ENCODE data around the gene IQSEC3.

Gene IQSEC3

GRCh38 chr12:109446-109845, 42.9 kb downstream of the IQSEC3 start:
- Histone ChIP-seq H3K9me2 (replicated peaks; ENCODE audit: insufficient read depth, low read length) (no peaks in the 10 kb centered on the region), H3K27me3 (replicated peaks; ENCODE audit: insufficient read depth, low read length) (no peaks in the 10 kb centered on the region), H3K79me2 (ENCODE audit: low read length) (no peaks in the 10 kb centered on the region), H3K4me3 (ENCODE audit: low read length) (no peak overlapping the region), H4K20me1 (ENCODE audit: insufficient read depth, low read length) (no peaks in the 10 kb centered on the region), H3K9me3 (replicated peaks; ENCODE audit: insufficient read depth, low read length) (no peaks in the 10 kb centered on the region), H3K9ac (ENCODE audit: low read length) (no peak overlapping the region), H3K4me2 (ENCODE audit: low read depth, low read length) (no peak overlapping the region), H3K27ac (ENCODE audit: low read length) (no peak overlapping the region), H2AFZ (ENCODE audit: low read length) (no peak overlapping the region), H3F3A (ENCODE audit: insufficient read depth, low read length) (peaks cover 16% of the 10 kb centered on the region), H3K36me3 (replicated peaks; ENCODE audit: insufficient read depth, low read length) (no peaks in the 10 kb centered on the region), H3K4me1 (ENCODE audit: low read length) (peaks cover 25% of the 10 kb centered on the region)
- no peak for TF ChIP-seq EZH2phosphoT487 (IDR thresholded peaks at IDR 0.05; ENCODE audit: low read length)
- no peak for TF ChIP-seq CTCF (IDR thresholded peaks at IDR 0.05; ENCODE audit: low read length)
- DNase-seq, result no peak

- Histone ChIP-seq H3F3A (ENCODE audit: insufficient read depth, low read length) (peaks cover 16% of the 10 kb centered on the region), H3K9ac (ENCODE audit: low read length) (no peak overlapping the region), H2AFZ (ENCODE audit: low read length) (no peak overlapping the region), H3K9me2 (replicated peaks; ENCODE audit: insufficient read depth, low read length) (no peaks in the 10 kb centered on the region), H3K27ac (ENCODE audit: low read length) (no peak overlapping the region), H3K9me3 (replicated peaks; ENCODE audit: insufficient read depth, low read length) (no peaks in the 10 kb centered on the region), H3K36me3 (replicated peaks; ENCODE audit: insufficient read depth, low read length) (no peaks in the 10 kb centered on the region), H3K79me2 (ENCODE audit: low read length) (no peaks in the 10 kb centered on the region), H3K4me1 (ENCODE audit: low read length) (peaks cover 25% of the 10 kb centered on the region), H3K4me3 (ENCODE audit: low read length) (no peak overlapping the region), H3K27me3 (replicated peaks; ENCODE audit: insufficient read depth, low read length) (no peaks in the 10 kb centered on the region), H4K20me1 (ENCODE audit: insufficient read depth, low read length) (no peaks in the 10 kb centered on the region), H3K4me2 (ENCODE audit: low read depth, low read length) (no peak overlapping the region)
- no peak for DNase-seq
- TF ChIP-seq EZH2 (optimal IDR thresholded peaks at IDR 0.05; ENCODE audit: low read depth, low read length) (no peak), EZH2phosphoT487 (IDR thresholded peaks at IDR 0.05; ENCODE audit: low read length) (no peak), CTCF (IDR thresholded peaks at IDR 0.05; ENCODE audit: low read length) (no peak)
Measured at GRCh38 chr12:109872-110271, 43.3 kb downstream of the IQSEC3 start.

GRCh38 chr12:111699-112493, 45.3 kb downstream of the IQSEC3 start:
- TF ChIP-seq EZH2 (optimal IDR thresholded peaks at IDR 0.05; ENCODE audit: low read depth, low read length), result no peak
- no peak for TF ChIP-seq CTCF (IDR thresholded peaks at IDR 0.05; ENCODE audit: low read length)
- no peak for TF ChIP-seq EZH2phosphoT487 (IDR thresholded peaks at IDR 0.05; ENCODE audit: low read length)
- Histone ChIP-seq H3F3A (ENCODE audit: insufficient read depth, low read length) (0 out of 2 replicates have a peak, but pooled peaks cover 3% of the 10 kb centered on the region), H3K4me1 (ENCODE audit: low read length) (peaks cover 10% of the 10 kb centered on the region), H3K4me3 (ENCODE audit: low read length) (no peak overlapping the region), H3K4me2 (ENCODE audit: low read depth, low read length) (peak overlapping the region; percentile 46; the same call in 1 of the 2 replicates), H3K27me3 (replicated peaks; ENCODE audit: insufficient read depth, low read length) (no peaks in the 10 kb centered on the region), H3K36me3 (replicated peaks; ENCODE audit: insufficient read depth, low read length) (no peaks in the 10 kb centered on the region), H3K79me2 (ENCODE audit: low read length) (no peaks in the 10 kb centered on the region), H3K9me2 (replicated peaks; ENCODE audit: insufficient read depth, low read length) (no peaks in the 10 kb centered on the region), H4K20me1 (ENCODE audit: insufficient read depth, low read length) (no peaks in the 10 kb centered on the region), H3K27ac (ENCODE audit: low read length) (peak overlapping the region; percentile 34; the same call in 1 of the 2 replicates), H3K9me3 (replicated peaks; ENCODE audit: insufficient read depth, low read length) (no peaks in the 10 kb centered on the region), H3K9ac (ENCODE audit: low read length) (no peak overlapping the region), H2AFZ (ENCODE audit: low read length) (no peak overlapping the region)
- DNase-seq, result peak; percentile 60
